Retinal pigment epithelial cell (primary cell): ENCODE measurements around the gene NFE2L1.
A peak's percentile ranks its signal among the peaks of the same experiment; 100 is the strongest.
"Not testable (repeated sequence)": the region's sequence is repeated elsewhere in the genome, so short reads cannot be mapped to it uniquely, and the experiment has no call there.

Experiments used
- DNase-seq: peaks from one replicate; pipeline ENCODE4 v3.0.0-alpha.2; 2010; ENCODE audit warnings: low read depth
- H3K4me3 ChIP-seq: 2 replicates; pipeline ENCODE4 v1.5.1; 2011; ENCODE audit warnings: mild to moderate bottlenecking, low read length, control low read depth, moderate library complexity
- CTCF ChIP-seq: conservative IDR thresholded peaks from 2 replicates; pipeline ENCODE4 v1.5.1; 2011; ENCODE audit warnings: low read depth, low read length, control low read depth, inconsistent platforms

NFE2L1 gene

GRCh38 chr17:48047741-48048383 is at the start of gene NFE2L1:
NFE2L1 (plus strand) TSS chr17:48048359; CDS start chr17:48051119, 2,760 bp downstream.
- DNase-seq = peak; percentile 100
- no peak for TF ChIP-seq CTCF
- H3K4me3 ChIP-seq = peak within 1 kb of the TSS; percentile 92

GRCh38 chr17:47999582-47999981 is 48.6 kb upstream of the NFE2L1 start:
- no peak for DNase-seq
- H3K4me3 ChIP-seq = no peak overlapping the region
- no peak for TF ChIP-seq CTCF

DNA sequence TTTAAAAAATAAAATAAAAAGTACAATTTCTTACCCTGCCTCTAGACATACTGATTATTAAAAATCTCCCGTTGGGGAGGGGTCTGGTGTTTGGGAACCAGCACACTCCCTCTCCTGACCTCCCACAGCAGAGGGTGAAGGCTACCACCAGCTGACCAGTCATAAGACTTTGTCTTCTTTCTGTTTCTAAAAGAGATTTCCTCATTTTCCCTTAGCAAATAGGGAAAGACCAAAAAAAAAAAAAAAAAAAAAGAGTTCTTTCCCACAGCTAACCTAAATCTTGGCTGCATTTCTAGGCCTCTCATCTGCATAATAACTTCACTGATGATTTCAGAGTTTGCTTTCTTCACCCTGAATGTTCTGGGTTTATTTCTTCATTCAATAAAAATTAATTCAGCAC is 47.0 kb upstream of the NFE2L1 start:
- TF ChIP-seq CTCF = no peak
- H3K4me3 ChIP-seq = no peak overlapping the region
- no peak for DNase-seq

DNA sequence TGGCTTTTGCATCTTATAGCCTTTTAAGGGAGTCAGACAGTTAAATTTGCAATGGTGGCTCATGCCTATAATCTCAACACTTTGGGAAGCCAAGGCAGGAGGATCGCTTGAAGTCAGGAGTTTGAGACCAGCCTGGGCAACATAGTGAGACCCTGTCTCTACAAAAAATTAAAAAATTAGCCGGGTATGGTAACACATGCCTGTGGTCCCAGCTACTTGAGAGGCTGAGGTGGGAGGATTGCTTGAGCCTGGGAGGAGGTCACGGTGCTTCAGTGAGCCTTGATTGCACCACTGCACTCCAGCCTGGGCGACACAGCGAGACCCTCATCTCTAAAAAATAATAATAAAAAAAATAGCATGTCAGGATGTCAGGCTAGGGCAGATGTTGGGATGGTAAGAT is 46.5 kb upstream of the NFE2L1 start:
- not testable (repeated sequence) for DNase-seq, H3K4me3 ChIP-seq

- no peak overlapping the region for H3K4me3 ChIP-seq
- peak; percentile 95 for DNase-seq
These were observed 45.8 kb upstream of the NFE2L1 start for GRCh38 chr17:48002266-48002915.

DNA sequence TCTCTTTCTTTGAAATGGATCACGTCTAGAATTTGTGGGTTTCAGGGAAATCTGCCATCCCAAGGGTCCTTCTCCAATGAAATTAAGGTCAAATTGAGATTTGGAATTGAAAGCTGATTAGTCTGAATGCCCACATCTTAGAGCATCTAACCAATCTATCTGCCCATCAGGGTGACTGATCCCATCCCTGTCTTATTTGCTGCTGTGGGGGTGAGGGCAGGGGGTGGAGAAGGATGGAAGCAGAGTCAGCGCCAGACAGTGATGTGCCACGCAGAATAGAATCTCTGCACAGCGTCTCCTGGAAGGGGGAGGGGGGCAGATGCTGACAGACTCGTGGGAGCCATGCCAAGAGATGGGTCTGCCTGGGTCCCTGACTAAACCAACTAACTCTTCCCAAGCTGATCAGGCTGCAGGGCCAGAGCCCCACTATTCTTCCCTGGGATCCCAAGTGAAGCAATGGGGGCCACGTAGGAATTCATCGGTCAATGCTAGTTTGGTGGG is 45.2 kb upstream of the NFE2L1 start:
- no peak for TF ChIP-seq CTCF
- DNase-seq = no peak
- no peak overlapping the region for H3K4me3 ChIP-seq

More at GRCh38 chr17:48002266-48002915, 45.8 kb upstream of the NFE2L1 start:
- TF ChIP-seq CTCF = no peak

GRCh38 chr17:48003417-48004151 is 44.6 kb upstream of the NFE2L1 start:
- no peak for DNase-seq
- H3K4me3 ChIP-seq = no peak overlapping the region
- peak; percentile 25 for TF ChIP-seq CTCF
